ENCODE data around the gene DARS1.

DNA sequence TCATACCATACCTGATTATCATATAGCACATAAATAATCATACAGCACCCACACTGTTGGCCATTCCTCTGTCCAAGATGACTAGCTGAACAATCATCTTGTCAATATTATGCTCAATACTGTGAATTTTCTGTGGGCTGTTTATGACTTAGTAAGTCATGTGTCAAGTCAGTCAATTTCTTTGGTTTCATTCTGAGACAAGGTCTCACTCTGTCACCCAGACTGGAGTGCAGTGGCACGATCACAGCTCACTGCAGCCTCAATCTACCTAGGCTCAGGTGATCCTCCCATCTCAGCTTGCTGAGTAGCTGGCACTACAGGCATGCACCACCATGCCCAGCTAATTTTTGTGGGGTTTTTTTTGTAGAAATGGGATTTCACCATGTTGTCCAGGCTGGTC is 114.9 kb downstream of the DARS1 start:
- TF ChIP-seq, protein P1, sequence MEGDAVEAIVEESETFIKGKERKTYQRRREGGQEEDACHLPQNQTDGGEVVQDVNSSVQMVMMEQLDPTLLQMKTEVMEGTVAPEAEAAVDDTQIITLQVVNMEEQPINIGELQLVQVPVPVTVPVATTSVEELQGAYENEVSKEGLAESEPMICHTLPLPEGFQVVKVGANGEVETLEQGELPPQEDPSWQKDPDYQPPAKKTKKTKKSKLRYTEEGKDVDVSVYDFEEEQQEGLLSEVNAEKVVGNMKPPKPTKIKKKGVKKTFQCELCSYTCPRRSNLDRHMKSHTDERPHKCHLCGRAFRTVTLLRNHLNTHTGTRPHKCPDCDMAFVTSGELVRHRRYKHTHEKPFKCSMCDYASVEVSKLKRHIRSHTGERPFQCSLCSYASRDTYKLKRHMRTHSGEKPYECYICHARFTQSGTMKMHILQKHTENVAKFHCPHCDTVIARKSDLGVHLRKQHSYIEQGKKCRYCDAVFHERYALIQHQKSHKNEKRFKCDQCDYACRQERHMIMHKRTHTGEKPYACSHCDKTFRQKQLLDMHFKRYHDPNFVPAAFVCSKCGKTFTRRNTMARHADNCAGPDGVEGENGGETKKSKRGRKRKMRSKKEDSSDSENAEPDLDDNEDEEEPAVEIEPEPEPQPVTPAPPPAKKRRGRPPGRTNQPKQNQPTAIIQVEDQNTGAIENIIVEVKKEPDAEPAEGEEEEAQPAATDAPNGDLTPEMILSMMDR (IDR thresholded peaks at IDR 0.05) = no peak
- TF ChIP-seq ZFX (IDR thresholded peaks at IDR 0.05; ENCODE audit: borderline replicate concordance) = no peak
